WTC11 (cell line): ENCODE measurements around the gene SCN9A.

ENCODE experiments used
- CTCF ChIP-seq: fragments of 200-600 bp; IDR thresholded peaks from 2 replicates; pipeline ENCODE4 v1.8.0; 2022; ENCODE audit warnings: antibody characterized with exemption
- GTF2I ChIP-seq: fragments of 250-450 bp; sonication (Bioruptor Pico); conservative IDR thresholded peaks from 2 replicates; pipeline ENCODE4 v1.4.0; 2021; ENCODE audit warnings: mild to moderate bottlenecking
- NFE2L1 ChIP-seq: sonication (generic); formaldehyde crosslinking; IDR thresholded peaks from 2 replicates; pipeline ENCODE4 v1.8.1; 2023; ENCODE audit warnings: missing genetic modification reagents
- NR1H2 ChIP-seq: sonication (generic); formaldehyde crosslinking; IDR thresholded peaks from 2 replicates; pipeline ENCODE4 v1.9.0; 2021; ENCODE audit warnings: mild to moderate bottlenecking, moderate library complexity, missing genetic modification reagents
- SP1 ChIP-seq: sonication (generic); formaldehyde crosslinking; conservative IDR thresholded peaks from 2 replicates; pipeline ENCODE4 v1.8.1; 2022; ENCODE audit warnings: missing genetic modification reagents
- USF1 ChIP-seq: sonication (generic); formaldehyde crosslinking; IDR thresholded peaks from 2 replicates; pipeline ENCODE4 v1.8.0; 2022; ENCODE audit warnings: mild to moderate bottlenecking, missing genetic modification reagents
- TF ChIP-seq, protein P1 (sequence below): sonication (generic); formaldehyde crosslinking; IDR thresholded peaks from 2 replicates; pipeline ENCODE4 v1.8.1; 2023; ENCODE audit warnings: mild to moderate bottlenecking, missing genetic modification reagents, moderate library complexity

DNA sequence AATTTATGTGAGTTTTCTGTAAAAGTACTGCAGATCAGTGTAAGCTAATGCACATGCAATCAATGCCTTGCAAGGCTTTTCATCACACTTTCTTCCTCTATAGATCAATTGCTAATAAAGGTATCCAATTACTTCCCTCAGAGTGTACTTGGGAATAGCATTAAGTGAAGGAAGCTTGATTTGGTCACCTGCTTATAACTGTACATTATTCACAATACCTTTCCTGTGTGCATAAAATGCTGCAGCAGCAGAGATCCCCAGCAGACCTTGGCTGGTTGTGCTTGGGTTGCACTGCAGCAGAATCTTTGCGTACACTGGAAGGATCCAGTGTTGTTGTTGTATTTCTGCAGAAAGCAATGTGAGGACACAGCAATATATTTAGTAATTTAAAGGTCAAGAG, 18.5 kb upstream of the SCN9A start:
- TF ChIP-seq, protein P1, sequence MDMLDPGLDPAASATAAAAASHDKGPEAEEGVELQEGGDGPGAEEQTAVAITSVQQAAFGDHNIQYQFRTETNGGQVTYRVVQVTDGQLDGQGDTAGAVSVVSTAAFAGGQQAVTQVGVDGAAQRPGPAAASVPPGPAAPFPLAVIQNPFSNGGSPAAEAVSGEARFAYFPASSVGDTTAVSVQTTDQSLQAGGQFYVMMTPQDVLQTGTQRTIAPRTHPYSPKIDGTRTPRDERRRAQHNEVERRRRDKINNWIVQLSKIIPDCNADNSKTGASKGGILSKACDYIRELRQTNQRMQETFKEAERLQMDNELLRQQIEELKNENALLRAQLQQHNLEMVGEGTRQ (CRISPR knock-in tag): no peak
- TF ChIP-seq CTCF: no peak
- no peak for TF ChIP-seq USF1 (CRISPR knock-in tag)
- no peak for TF ChIP-seq GTF2I (CRISPR knock-in tag)
- no peak for TF ChIP-seq SP1 (CRISPR knock-in tag)
- TF ChIP-seq NFE2L1 (CRISPR knock-in tag): no peak
- TF ChIP-seq NR1H2: no peak
